PFSK-1 (cell line): ENCODE measurements around the gene ERC2.

Experiments used
- FOXP2 ChIP-seq: optimal IDR thresholded peaks from 2 replicates; pipeline ENCODE3; 2011; ENCODE audit warnings: borderline replicate concordance, control low read depth, inconsistent platforms; ENCODE audit not compliant: insufficient read depth; ENCODE audit errors: extremely low read length, extremely low read depth
- POLR2AphosphoS5 ChIP-seq: IDR thresholded peaks from 2 replicates; pipeline ENCODE4 v1.6.1; 2012; ENCODE audit warnings: low read depth, mild to moderate bottlenecking, control low read depth, low read length, moderate library complexity
- REST ChIP-seq, 2 experiments: IDR thresholded peaks; 2 replicates each; pipeline versions ENCODE4 v1.6.1 to v1.8.0; 2011 to 2012; ENCODE audit warnings: low read depth in 2 of 2, low read length in 2 of 2, control low read depth in 1 of 2, inconsistent platforms in 1 of 2, mild to moderate bottlenecking in 1 of 2, moderate library complexity in 1 of 2; ENCODE audit not compliant: insufficient read depth in 1 of 2
- SIN3A ChIP-seq: IDR thresholded peaks from 2 replicates; pipeline ENCODE4 v1.6.1; 2012; ENCODE audit warnings: mild to moderate bottlenecking, low read length, moderate library complexity, borderline replicate concordance; ENCODE audit not compliant: insufficient read depth
- TAF1 ChIP-seq: IDR thresholded peaks from 2 replicates; pipeline ENCODE4 v1.6.1; 2012; ENCODE audit warnings: low read length, control low read depth, borderline replicate concordance; ENCODE audit not compliant: insufficient read depth

Gene ERC2

DNA sequence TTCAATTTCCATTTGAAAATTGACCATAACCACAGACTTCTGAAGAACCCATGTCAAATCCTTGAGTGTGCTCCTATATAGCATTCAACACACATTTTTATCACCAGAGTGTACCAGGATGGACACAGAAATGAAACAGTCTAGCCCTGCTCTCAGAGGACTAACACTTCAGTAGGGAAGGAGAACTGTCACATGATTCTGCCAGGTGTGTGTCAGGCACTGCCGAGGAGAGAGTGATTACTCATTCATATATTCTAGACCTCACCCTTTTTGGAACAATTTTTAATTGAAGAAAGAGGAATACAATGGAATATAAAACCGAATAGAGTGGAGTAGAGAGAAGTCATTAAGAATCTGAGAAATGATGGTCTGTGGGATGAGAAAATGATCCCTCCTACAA, 125.8 kb downstream of the ERC2 start:
- TF ChIP-seq POLR2AphosphoS5, result no peak
- no peak for TF ChIP-seq TAF1
- no peak for TF ChIP-seq SIN3A
- no peak for TF ChIP-seq FOXP2
- TF ChIP-seq REST (IDR thresholded peaks at IDR 0.05; ENCODE audit: insufficient read depth in 1 of 2, low read depth in 2 of 2, low read length in 2 of 2), result no peak

- TF ChIP-seq SIN3A, result no peak
- no peak for TF ChIP-seq FOXP2
- TF ChIP-seq REST (IDR thresholded peaks at IDR 0.05; ENCODE audit: insufficient read depth in 1 of 2, low read depth in 2 of 2, low read length in 2 of 2), result no peak
- no peak for TF ChIP-seq POLR2AphosphoS5
- no peak for TF ChIP-seq TAF1
These were observed 128.6 kb downstream of the ERC2 start for GRCh38 chr3:56339671-56340070.

DNA sequence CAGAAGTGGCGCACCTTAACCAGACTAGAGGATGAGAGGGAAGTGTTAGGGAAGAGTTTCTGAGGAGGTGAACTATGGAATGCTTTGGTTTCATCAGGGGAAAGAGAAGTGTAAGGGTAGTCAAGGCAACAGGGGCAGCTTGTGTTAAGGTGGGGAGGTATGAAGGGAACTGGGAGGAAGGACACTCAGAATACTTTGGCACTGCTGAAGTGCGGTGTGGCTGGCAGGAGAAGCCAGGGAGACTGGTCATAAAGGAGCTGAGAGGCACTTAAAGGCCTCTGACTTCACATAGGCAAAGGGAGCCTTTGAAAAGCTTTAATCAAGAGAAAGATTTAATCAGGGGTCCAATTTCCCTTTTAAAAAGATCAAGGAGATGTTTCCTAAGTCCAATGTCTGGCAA, 129.0 kb downstream of the ERC2 start:
- TF ChIP-seq SIN3A, result no peak
- no peak for TF ChIP-seq REST (IDR thresholded peaks at IDR 0.05; ENCODE audit: insufficient read depth in 1 of 2, low read depth in 2 of 2, low read length in 2 of 2)
- TF ChIP-seq POLR2AphosphoS5, result no peak
- no peak for TF ChIP-seq FOXP2
- no peak for TF ChIP-seq TAF1

GRCh38 chr3:56336023-56336422, 132.2 kb downstream of the ERC2 start:
- TF ChIP-seq TAF1, result no peak
- TF ChIP-seq POLR2AphosphoS5, result no peak
- TF ChIP-seq SIN3A, result no peak
- no peak for TF ChIP-seq REST (IDR thresholded peaks at IDR 0.05; ENCODE audit: insufficient read depth in 1 of 2, low read depth in 2 of 2, low read length in 2 of 2)

- TF ChIP-seq FOXP2 (no peak), REST (IDR thresholded peaks at IDR 0.05; ENCODE audit: insufficient read depth in 1 of 2, low read depth in 2 of 2, low read length in 2 of 2) (no peak), POLR2AphosphoS5 (no peak), TAF1 (no peak), SIN3A (no peak)
These were observed 143.8 kb downstream of the ERC2 start for GRCh38 chr3:56324473-56324872.
